Esophagus mucosa (tissue), 1 donor: Measurements from ENCODE around the gene CCN6. TPM values are rescaled to one million over a fixed set of nuclear protein-coding genes. Genes with fewer than 3 reads are reported as not detected.
A peak's percentile ranks its signal among the peaks of the same experiment; 100 is the strongest.

Source experiments
- ATAC-seq: fragments of 200-7000 bp; cut with Tn5 transposase; one replicate; pipeline ENCODE4 v1.9.1; 2020
- total RNA-seq: library from RNA; stranded (reverse); gene quantifications from one replicate; pipeline ENCODE4 v1.2.4, GENCODE V29; 2023
- donor health status: DM: yes; HTN: yes; CAD: no.

Gene CCN6
- not detected for total RNA-seq

DNA sequence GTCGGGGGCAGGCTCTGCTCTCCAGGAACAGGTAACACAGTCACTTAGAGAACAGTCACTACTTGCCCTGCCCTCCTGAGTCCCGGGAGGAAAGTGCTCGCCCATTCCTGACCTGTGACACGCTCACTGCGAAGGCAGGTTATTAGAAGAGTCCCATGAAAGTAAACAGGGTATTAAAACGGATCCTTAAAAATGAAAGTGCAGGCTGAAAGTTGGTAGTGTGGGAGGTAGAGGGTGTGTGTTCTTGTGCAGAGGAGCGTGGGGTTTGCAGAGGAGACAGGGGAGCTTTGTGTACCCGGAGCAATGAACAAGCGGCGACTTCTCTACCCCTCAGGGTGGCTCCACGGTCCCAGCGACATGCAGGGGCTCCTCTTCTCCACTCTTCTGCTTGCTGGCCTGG lies at the start of gene CCN6:
TSS of gene CCN6 (plus strand) at position 104 of the 400 bp plus-strand sequence. CDS start at position 358, 254 bp downstream.
- ATAC-seq: peak; percentile 87

DNA sequence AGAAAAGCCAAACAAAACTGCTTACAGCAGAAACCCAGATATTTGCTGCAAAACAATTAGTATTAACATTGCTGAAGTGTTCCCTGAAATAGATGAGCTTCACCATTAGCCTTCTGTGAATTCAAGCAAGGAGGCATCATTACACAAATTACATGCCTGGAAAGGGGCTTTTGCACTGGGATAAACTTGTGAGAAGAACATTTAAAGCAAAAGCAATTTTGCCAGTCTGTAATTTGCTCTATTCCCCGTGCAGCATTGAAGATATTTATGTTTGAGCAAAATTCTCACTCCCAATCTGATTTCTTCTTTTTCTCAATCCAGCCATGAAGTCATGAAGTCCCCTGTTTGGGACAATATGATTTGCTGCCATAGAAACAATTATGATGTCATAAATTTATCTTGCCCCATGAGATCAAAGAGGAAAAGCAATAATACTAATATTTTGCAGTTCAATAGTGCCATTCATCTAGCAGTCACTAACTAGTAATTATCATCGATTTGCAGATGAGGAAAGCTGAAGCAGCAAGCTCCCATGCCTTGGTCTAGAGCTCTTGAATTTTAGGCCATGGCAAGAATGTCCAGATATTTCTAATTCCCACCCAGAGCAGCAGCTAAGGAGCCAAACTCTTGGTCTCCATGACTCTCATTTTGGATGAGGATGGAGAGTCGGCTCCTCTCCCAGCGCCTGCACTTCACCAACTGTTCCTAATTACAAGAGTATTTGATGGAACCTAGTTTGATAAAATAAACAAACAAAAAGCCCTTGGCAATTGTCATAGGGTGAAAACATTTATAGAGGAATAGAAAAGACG lies 49.5 kb upstream of the CCN6 start:
- no peak for ATAC-seq

DNA sequence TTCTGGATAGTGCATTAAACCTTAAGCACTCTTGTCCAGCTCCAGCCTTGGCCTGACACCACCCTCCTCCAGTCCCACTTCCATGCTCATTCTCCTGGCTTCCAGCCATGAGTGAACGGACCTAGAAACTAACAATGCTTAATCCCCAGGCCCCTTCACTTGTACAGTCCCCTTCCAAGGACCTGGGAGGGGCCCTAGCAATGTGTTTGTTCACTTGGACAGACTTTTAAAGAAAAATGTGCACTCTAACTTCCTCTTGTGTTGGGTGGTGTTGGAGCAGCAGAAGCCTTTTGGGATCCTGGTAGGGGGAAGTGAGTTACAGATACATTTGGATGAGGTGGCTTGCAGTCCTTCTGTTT lies 48.9 kb upstream of the CCN6 start:
- no peak for ATAC-seq

DNA sequence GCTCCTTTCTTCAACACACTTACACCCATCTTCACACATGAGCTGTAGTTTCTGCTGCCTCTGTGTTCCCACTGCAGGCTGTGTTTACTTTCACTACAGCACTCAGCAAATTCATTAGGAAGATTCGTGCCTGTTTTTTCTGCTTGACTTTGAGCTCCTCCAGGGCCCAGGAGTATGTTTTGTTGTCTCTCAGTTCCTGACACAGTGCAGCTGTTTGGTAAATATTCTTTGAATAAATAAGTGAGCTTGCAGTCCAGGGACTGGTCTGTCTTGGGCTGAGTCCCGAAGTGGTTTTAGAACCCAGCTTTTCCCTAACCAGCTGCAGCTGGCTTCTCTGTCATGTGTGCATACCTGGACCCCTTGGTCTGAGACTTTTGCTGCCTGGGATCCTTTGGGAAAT lies 46.6 kb upstream of the CCN6 start:
- ATAC-seq: no peak

DNA sequence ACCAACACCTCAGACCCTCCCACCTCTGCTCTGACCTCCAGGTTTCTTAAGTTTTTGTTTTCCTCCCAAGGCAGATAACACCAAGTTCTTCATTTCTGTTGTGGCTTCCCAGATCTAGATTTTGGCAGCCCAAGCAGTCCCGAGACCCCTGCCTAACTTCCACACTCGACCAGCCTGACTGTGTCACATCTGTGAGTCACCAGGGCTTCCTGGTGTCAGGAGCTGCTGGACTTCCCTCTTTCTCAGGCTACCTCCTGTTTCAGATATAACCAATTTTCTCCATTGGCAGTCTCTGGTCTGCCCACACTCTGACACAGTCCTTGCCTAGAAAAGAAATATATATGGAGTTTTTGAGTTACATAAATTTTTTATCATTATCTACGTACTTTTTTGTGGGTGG lies 46.1 kb upstream of the CCN6 start:
- ATAC-seq: no peak

DNA sequence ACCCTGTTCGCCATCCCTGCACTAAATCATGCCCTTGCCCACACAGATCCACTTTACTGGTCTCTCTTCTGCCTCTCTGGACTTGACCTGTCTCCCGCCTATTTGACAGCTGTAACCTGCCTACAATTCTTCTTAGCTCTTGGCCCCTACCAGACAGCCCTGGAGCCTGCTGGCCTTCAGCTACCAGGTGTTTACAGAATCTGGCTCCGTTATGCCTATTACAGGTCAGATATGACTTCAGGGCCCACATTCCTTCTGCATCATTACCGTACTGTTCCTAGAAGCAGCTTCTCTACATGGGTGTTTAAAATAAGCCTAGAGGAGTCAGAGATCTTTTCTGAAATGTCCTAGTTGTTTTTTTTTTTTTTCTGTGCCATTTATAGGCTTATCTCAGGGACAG lies 45.4 kb upstream of the CCN6 start:
- ATAC-seq: no peak

DNA sequence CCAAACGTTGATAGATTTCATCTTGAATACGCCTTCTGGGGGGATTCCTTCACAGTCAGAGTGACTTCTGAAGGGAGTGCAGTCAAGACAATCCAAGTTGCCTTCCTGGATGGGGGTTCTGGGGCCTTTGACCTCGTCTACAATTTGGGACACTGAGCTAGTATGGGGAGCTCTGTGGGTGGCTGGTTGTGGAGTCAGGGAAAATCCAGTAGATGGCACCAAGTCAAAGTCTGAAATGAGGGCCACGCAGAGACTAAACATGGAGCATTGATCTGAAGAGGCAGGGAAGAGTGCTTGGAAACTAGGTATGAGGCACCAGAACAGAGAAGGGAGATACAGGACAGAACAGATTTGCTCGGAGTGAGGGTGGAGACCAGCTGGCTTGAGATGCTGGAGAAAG lies 43.6 kb upstream of the CCN6 start:
- no peak for ATAC-seq

DNA sequence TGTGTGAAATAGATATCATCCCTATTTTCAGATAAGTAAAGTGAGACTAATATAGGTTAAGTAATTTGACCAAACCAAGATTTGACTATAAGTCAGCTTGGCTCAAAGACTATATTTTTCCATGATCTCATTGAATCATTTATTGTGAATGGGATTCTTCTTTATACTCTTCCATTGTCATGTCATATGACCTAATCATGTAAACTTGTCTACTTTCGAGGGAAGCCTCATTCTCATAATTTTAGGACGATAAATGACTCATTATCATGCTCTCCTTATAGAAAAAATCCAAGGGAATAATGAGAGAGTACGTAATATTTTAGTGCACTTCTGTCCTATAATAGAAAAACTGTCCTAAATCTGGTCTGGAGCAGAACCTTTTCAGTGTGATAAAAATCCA lies 40.9 kb upstream of the CCN6 start:
- no peak for ATAC-seq

DNA sequence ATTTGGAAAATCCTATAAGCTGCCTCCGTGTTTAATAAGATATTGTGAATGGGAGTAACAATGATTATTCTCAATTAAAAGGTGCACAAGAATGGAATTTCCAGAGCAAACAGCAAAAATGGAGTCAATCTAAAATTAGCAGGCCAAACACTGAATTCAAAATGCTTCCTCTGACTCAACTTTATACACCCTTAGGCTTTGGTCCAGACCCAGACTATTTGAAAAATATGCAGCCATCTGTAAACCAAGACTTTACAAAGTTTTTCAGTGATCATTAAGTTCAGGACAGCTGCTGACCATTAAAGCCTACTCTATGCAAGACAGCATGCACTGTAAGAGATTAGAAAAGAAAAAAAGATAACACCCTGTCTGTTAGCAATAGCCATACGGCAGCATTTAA lies 39.4 kb upstream of the CCN6 start:
- ATAC-seq: no peak

DNA sequence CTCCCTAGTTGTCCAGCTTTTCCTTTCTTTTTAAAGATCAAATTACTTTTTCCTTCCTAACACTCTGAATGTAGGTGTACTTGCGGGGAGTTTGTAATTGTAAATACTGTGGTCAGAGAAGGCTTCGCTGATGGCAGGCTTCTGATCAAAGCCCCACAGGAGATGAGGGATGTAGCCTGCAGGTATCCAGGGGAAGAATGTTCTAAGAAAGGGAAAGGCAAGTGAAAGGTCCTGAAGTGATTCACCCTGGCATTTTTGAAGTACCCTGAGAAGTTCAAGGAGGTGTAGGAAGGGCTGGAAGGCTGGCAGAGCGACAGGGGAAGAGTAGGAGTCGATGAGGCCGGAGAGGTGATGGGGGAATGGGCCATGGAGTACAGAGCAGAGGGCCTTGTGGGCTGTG lies 38.2 kb upstream of the CCN6 start:
- no peak for ATAC-seq

DNA sequence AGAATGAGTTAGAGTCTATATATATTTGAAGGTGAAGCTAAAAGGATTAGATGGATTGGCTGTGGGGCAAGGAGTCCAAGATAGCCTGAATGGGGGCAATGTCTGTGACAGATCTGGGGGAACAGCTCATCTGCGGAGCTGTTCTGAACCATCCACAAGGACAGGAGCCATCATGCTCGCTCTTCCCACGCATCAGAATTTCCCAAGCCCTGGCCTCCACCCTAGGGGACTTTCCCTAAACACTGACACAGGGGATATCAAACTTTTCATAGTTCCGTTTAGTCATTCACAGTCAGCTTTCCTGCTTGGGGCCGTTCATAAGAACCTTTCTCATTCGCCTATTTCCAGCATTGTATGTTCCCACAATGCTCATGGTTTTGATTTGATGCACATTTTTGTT lies 37.6 kb upstream of the CCN6 start:
- peak; percentile 81 for ATAC-seq

DNA sequence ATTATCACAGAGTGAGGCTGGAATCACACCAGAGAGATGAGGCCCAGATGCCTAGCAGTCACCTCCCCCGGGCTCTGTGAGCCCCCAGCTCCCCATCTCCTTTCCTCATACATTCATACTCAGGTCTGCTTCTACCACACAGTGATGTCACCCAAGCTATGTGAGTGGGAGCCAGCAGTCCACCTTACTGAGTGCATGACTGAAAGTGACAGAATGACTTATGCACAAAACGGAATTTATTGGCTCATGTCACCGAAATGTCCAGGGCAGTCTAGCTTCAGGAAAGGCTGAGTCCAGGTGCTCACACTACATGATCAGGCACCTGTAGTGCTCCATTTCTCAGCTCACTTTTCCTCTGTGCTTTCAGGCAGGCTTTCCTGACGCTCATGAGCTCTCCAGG lies 36.7 kb upstream of the CCN6 start:
- ATAC-seq: no peak

DNA sequence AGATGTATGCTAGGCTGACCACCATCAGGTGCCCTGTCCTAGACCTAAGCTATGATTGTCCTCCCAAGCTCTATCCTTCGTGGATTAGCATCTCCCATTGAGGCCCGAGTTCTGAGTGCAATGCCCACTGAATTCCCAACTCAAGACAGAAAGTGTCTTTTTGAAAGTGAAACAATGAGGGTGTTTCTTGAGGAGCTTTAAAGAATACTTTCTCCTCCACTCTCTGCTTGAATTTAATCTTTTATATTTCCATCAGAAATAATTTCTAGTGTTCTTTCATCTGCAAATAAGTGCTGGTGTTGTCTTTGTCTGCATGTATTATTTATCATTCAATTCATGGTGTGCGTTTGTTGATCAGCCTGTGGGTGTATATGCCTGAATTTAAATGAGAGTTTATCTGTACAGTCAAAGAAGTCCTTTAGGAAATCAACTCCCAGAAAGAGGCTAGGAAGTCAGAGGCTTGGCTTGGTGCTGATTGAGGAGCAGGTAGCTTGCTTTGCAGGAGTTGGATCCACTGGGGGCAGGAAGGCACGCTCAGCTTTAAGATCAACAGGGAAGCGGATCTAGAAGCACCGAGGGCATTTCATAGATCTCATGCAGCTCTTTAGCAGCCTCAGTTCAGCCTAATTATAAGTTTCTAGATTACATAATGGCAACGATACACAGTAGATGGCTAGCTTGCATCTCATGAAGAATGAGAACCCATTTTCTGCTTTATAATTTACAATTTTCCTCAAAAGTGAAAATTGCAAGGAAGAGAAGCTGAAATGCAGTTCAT lies 36.0 kb upstream of the CCN6 start:
- ATAC-seq: no peak

DNA sequence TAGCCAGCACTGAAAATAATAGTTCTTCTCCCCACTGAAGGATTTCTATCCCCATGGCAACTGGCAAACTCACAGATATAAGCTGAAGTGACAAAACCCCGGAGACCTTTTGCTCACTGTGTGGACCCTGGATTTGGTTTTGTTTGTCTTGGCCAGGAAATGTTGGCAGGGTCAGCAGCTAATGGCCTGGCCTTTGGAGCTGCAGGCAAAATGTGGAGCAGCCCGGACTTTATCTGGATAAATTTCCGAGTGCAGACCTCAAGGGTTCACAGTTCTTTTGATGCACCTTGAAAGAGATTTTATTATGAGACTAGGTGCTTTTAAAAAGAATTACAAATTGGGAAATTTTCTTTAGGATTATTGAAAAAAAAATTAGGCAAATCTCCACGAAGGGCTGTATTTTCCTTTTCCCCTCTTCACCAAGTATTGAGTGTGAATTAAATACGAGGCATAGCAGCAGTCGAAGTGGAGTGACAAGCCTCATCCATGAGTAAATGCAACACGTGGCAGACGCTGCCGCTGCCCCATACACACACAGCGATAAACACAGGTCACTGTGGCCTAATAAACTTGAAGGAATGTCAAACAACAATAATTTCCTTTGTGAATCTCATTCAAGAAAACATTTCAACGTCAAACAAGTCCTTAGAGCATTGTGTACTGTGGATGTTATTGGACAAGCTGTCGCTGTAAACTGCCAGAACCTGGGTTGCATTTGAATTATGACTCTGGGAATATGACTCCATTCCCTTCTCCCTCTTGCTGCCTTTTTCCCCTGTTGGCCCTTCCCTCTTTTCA lies 35.1 kb upstream of the CCN6 start:
- no peak for ATAC-seq

DNA sequence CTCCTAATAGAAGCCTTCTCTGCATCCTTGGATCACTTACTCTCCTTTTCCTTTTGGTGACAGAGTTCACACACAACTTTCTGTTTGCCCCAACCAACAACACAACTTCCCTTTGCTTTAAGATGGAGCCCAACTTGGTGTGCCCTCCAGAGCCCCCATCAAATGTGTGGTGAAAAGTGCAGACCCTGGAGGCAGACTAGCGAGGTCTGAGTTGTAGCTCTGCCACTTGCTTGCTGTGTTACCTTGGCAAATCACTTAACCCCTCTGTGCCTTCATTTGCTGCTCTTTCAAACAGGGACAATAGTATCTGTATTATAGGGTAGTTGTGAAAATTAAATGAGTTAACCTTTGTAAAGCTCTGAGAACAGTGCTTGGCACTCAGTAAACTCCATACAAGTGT lies 34.3 kb upstream of the CCN6 start:
- ATAC-seq: no peak

DNA sequence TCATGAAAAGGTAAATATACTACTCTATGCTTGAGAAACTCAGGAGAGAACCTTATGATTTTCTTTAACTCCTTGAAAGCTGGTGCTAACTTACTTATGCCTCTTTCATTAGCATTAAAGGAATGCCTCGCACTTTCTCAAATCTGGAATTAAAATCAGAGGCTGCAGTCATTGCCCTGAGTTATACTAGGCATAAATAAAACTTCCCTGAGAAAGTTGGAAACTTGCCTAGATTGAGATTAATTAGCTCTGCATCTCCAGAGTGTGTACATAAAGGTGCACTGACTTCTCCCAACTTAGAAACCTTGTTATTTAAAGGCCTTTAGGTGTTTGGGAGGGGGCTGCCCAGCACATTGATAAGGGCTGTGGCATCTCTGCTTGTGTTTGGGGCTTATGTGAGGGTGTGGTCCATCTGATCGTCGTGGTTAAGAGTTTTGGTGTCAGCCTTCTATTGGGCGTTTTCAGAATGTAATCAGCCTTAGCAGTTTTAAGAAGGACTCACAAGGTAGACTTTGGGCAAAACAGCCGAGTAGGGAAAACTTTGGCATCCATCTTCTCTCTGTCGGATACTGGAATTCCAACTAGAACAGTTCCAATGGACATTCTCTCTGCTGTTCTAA lies 32.1 kb upstream of the CCN6 start:
- ATAC-seq: no peak

DNA sequence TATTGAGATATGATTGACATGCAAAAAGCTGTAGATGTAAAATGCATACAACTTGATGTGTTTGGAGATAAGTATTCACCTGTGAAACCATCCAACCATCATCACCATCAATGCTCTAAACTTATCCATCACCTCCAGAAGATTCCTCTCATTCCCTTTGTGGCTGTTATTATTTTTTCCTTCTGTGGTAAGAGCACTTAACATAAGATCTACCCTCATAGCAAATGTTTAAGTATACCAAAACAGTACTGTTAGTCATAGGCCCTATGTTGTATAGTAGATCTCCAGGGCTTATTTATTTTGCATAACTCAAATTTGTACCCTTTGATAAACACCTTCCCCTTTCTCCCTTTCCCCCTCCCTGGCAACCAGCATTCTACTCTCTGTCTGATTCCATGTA lies 31.2 kb upstream of the CCN6 start:
- ATAC-seq: no peak

DNA sequence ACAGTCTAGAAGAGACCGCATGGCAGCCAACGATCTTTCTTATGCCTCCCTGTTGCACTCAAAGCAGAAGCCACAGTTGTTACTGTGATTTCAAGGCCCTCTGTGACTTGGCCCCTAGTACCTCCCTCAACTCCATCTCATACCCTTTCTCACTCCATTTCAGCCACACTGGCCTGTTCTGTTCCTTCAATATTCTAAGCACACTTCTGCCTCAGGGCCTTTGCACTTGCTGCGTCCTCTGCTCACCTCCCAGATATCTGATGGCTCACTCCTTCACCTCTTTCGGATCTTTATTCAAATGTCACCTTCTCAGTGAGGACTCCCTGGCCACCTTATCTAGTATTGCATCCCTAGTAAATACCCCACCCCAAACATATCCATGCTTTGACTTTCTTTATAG lies 29.4 kb upstream of the CCN6 start:
- ATAC-seq: no peak

DNA sequence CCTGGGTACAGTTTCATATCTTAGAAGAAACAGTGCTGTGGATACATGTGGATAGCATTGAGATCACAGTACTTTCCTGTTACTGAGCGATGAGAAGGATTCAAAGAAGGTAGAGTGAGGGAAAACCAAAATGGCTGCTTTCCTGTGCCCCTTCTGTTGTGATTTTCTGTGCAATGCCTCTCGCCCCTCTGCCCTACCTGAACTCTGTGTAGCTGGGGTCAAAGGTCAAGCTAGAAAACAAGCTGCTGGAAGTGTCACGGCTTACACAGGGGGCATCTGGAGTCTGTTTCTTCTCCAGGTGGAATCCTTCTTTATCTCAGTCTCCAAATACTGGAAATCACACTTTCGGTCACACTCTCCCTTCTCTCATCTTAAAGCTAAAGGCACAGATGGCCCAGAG lies 27.0 kb upstream of the CCN6 start:
- ATAC-seq: no peak

DNA sequence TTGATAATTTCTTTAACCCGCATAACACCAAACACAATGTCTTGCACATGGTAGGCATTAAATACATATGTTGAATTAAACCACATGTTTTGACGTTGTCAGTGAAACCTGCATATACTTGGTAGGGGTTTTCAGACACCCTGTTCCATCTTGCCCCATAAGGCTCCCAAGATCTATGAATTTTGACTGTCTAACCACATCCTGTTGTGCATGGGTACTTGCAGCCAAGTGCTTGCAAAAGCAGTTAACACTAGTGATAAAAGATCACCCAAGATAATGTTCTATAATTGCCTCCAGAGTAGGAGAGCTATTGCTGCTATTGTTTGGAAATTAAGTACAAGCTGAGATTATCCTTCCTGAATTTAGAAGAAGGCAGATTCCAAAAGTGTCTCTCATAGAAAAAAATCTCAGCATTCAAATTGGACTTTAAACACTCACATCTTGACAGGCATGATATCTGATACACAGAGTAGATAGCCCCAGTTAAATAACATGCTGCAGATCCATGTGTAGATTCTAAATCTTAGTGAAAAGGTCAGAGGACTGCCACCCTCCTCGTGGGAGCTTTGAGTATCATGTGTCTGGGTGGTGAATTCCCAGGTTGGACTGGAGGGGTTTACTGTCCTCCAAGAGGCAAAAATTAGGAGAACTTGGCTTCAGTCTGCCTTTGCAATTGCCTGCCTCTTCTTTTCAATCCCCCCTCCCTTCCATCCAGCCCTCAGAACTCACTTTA lies 25.8 kb upstream of the CCN6 start:
- ATAC-seq: no peak

DNA sequence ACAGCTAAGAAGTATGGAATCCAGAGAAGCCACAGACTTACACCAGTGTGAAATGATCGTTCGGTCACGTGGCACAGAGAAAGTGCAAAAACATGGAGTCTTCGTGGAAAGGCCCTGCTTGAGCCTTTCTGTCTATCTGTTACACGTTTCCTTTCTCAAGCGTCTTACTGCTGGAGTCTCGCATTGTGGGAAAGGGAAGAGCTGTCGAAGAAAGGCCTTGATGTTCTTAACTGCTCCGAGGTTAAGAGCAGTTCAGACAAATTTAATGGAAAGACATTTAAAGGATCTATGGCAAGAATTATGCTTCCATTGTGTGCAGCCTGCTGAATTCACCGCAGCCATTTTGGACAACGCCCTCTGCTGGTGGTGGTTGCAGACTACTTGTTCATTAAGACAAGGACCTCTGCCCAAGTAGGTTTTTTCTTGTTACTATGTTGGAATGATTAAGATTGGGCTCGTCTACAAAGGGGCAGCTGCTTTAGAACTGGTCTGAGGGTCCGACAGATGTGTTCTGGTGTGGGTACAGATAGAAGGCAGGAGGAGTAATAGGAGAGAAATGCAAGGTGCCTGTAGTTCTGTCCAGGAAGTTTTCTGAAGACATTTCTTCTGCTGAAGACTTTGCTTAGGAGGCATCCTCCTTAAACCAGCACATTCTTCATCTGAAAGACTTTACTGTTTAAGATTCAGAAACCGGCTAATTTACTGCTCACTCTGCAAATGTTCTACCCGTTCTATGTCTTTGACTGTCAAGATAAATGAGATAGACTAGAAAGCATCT lies 24.7 kb upstream of the CCN6 start:
- ATAC-seq: peak; percentile 19
